GM23338 (cell line): ENCODE data around the gene LMNA. TPM values are rescaled to one million over a fixed set of nuclear protein-coding genes. Genes with fewer than 3 reads are reported as not detected.

Source experiments
- ATAC-seq: fragments of 200-7000 bp; cut with Tn5 transposase; 3 replicates; pipeline ENCODE4 v1.9.1; 2020
- DNase-seq: peaks from one replicate; pipeline ENCODE4 v3.0.0-alpha.2; 2015; ENCODE audit warnings: low spot score
- H2AFZ ChIP-seq: fragments of 200-600 bp; sonication (generic); 2 replicates; pipeline ENCODE4 v1.8.0; 2016; ENCODE audit warnings: antibody characterized with exemption, mild to moderate bottlenecking, moderate library complexity
- H3F3A ChIP-seq: fragments of 200-600 bp; sonication (generic); replicated peaks from 2 replicates; pipeline ENCODE4 v1.8.0; 2017; ENCODE audit warnings: antibody characterized with exemption, mixed run types, low read depth
- H3K27ac ChIP-seq: fragments of 200-600 bp; sonication (generic); 2 replicates; pipeline ENCODE4 v1.6.1; 2016; ENCODE audit warnings: low read depth
- H3K27me3 ChIP-seq: fragments of 200-600 bp; sonication (generic); 2 replicates; pipeline ENCODE4 v1.8.0; 2016; ENCODE audit warnings: mild to moderate bottlenecking, mixed run types, moderate library complexity; ENCODE audit not compliant: insufficient read depth
- H3K36me3 ChIP-seq: fragments of 200-600 bp; sonication (generic); 2 replicates; pipeline ENCODE4 v1.8.0; 2016; ENCODE audit warnings: mild to moderate bottlenecking; ENCODE audit not compliant: insufficient read depth
- H3K4me1 ChIP-seq: fragments of 200-600 bp; sonication (generic); 2 replicates; pipeline ENCODE4 v1.8.0; 2016; ENCODE audit warnings: mild to moderate bottlenecking, moderate library complexity; ENCODE audit not compliant: insufficient read depth
- H3K4me2 ChIP-seq: fragments of 200-600 bp; sonication (generic); 2 replicates; pipeline ENCODE4 v1.7.1; 2017; ENCODE audit warnings: mixed run types
- H3K4me3 ChIP-seq: fragments of 200-600 bp; sonication (generic); 2 replicates; pipeline ENCODE4 v1.6.1; 2016; ENCODE audit warnings: mixed run types
- H3K79me2 ChIP-seq: fragments of 200-600 bp; sonication (generic); replicated peaks from 2 replicates; pipeline ENCODE4 v1.8.0; 2017; ENCODE audit warnings: mild to moderate bottlenecking; ENCODE audit not compliant: insufficient read depth
- H3K9me2 ChIP-seq: fragments of 200-600 bp; sonication (generic); 2 replicates; pipeline ENCODE4 v1.8.0; 2017; ENCODE audit not compliant: insufficient read depth
- H4K20me1 ChIP-seq: fragments of 200-600 bp; sonication (generic); replicated peaks from 2 replicates; pipeline ENCODE4 v1.8.0; 2017; ENCODE audit warnings: mild to moderate bottlenecking; ENCODE audit not compliant: insufficient read depth
- H3K27ac Mint-ChIP-seq: 2 replicates; pipeline ENCODE4 v1.8.0; 2020; ENCODE audit warnings: inconsistent platforms, mild to moderate bottlenecking, moderate library complexity, mixed read lengths
- H3K27me3 Mint-ChIP-seq: 3 replicates; pipeline ENCODE4 v1.8.0; 2022; ENCODE audit warnings: low read depth, mild to moderate bottlenecking, moderate library complexity, mixed read lengths, inconsistent platforms; ENCODE audit not compliant: insufficient read depth, poor library complexity
- H3K36me3 Mint-ChIP-seq: 3 replicates; pipeline ENCODE4 v1.8.0; 2021; ENCODE audit warnings: low read depth, mild to moderate bottlenecking, inconsistent platforms, moderate library complexity, mixed read lengths
- H3K4me1 Mint-ChIP-seq: 3 replicates; pipeline ENCODE4 v1.8.0; 2020; ENCODE audit warnings: mild to moderate bottlenecking, inconsistent platforms, mixed read lengths
- H3K4me3 Mint-ChIP-seq: 3 replicates; pipeline ENCODE4 v1.8.0; 2021; ENCODE audit warnings: moderate library complexity, mild to moderate bottlenecking, inconsistent platforms, mixed read lengths
- H3K9me3 Mint-ChIP-seq: 3 replicates; pipeline ENCODE4 v1.8.0; 2020; ENCODE audit warnings: moderate library complexity, mild to moderate bottlenecking, inconsistent platforms, mixed read lengths
- EZH2 ChIP-seq: fragments of 200-600 bp; sonication (generic); IDR thresholded peaks from one replicate; pipeline ENCODE4 v1.8.0; 2017; ENCODE audit warnings: antibody characterized with exemption, mild to moderate bottlenecking, low read depth; ENCODE audit not compliant: unreplicated experiment
- EZH2phosphoT487 ChIP-seq: fragments of 200-600 bp; sonication (generic); IDR thresholded peaks from one replicate; pipeline ENCODE4 v1.8.1; 2018; ENCODE audit warnings: antibody characterized with exemption; ENCODE audit not compliant: unreplicated experiment
- JUNB ChIP-seq: IDR thresholded peaks from one replicate; pipeline ENCODE4 v1.6.1; 2016; ENCODE audit warnings: antibody characterized with exemption; ENCODE audit not compliant: unreplicated experiment
- NANOG ChIP-seq: IDR thresholded peaks from 2 replicates; pipeline ENCODE4 v1.6.1; 2016; ENCODE audit warnings: antibody characterized with exemption, borderline replicate concordance
- POLR2AphosphoS5 ChIP-seq: IDR thresholded peaks from 2 replicates; pipeline ENCODE4 v1.6.1; 2016; ENCODE audit warnings: antibody characterized with exemption, low read depth
- STAT1 ChIP-seq: IDR thresholded peaks from one replicate; pipeline ENCODE4 v1.6.1; 2016; ENCODE audit warnings: antibody characterized with exemption; ENCODE audit not compliant: unreplicated experiment
- ZNF114 ChIP-seq: fragments of 250-450 bp; sonication (Bioruptor Pico); IDR thresholded peaks from 2 replicates; pipeline ENCODE4 v1.5.0; 2020; ENCODE audit warnings: mild to moderate bottlenecking, moderate library complexity
- ZNF331 ChIP-seq: fragments of 250-450 bp; sonication (Bioruptor Pico); IDR thresholded peaks from 2 replicates; pipeline ENCODE4 v1.5.0; 2020; ENCODE audit warnings: low read depth, mild to moderate bottlenecking, moderate library complexity
- polyA plus RNA-seq: library from polyadenylated mRNA; unstranded; fragments of >200 nt; fragmentation: Nextera tagmentation; extraction: Ambion mirVana; gene quantifications from 2 replicates; pipeline ENCODE4 v1.2.1, GENCODE V29; 2016
- total RNA-seq: library from RNA; depleted of rRNA; stranded (reverse); fragments of >200 nt; shearing (Covaris generic); gene quantifications from 2 replicates; pipeline ENCODE4 v1.2.3, GENCODE V29; 2014
- TF ChIP-seq, protein P1 (sequence below), 2 experiments: fragments of 200-600 bp in 1 of 2; sonication (generic) in 1 of 2; conservative IDR thresholded peaks; 2 replicates each; pipeline versions ENCODE4 v1.5.1 to v1.6.1; 2016 to 2017; ENCODE audit warnings: antibody characterized with exemption in 2 of 2, low read depth in 2 of 2, mild to moderate bottlenecking in 2 of 2, moderate library complexity in 1 of 2
- TF ChIP-seq, protein P2 (sequence below): IDR thresholded peaks from one replicate; pipeline ENCODE4 v1.6.1; 2018; ENCODE audit warnings: antibody characterized with exemption; ENCODE audit not compliant: unreplicated experiment
- TF ChIP-seq, protein P3 (sequence below): IDR thresholded peaks from 2 replicates; pipeline ENCODE4 v1.6.1; 2016; ENCODE audit warnings: antibody characterized with exemption
- TF ChIP-seq, protein P4 (sequence below): fragments of 250-450 bp; sonication (Bioruptor Pico); IDR thresholded peaks from 2 replicates; pipeline ENCODE4 v1.5.0; 2020; ENCODE audit warnings: mild to moderate bottlenecking, moderate library complexity

The LMNA gene
- total and polyA plus RNA-seq, 2 experiments from 2014 or later, result 35.5 to 56.3 TPM

DNA sequence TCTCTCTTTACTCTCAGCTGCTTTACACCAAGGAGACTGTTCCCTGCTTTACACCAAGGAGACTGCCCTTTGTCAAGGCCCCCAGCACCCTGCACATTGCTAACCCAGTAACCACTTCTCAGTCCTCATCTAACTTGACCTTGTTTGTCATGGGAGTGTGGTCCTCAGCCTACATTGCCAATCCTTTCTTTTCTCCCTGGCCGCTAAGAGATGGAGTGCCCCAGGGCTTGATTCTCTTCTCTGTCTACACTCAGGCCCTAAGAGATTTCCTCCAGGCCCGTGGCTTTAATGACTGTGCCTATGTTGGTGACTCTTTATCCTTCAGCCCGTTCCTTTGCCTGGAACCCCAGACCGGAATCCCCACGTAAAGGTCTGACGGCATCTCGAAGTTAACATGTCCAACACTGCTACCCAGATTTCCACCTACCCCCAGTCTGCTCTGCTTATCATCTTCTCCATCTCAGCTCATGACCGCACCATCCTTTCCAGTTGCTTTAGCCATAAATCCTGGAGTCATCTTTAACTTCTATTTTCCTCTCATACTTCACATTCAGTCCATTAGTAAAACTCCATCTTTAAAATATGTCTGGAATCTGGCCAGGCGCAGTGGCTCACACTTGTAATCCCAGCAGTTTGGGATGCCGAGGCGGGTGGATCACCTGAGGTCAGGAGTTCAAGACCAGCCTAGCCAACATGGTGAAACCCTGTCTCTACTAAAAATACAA lies 29.4 kb downstream of the LMNA start:
- H3K4me1 Mint-ChIP-seq, result peaks cover 41% of the 10 kb centered on the region
- no peaks in the 10 kb centered on the region for H4K20me1 ChIP-seq
- peaks cover 5% of the 10 kb centered on the region; the same call in 1 of the 2 replicates for H3F3A ChIP-seq
- peaks cover 16% of the 10 kb centered on the region for H3K27me3 Mint-ChIP-seq
- H3K4me3 Mint-ChIP-seq, result no peak overlapping the region
- H3K27ac ChIP-seq, result no peak overlapping the region
- no peaks in the 10 kb centered on the region for H3K36me3 Mint-ChIP-seq
- H3K4me3 ChIP-seq, result no peak overlapping the region
- H3K4me1 ChIP-seq, result peaks cover 39% of the 10 kb centered on the region
- no peaks in the 10 kb centered on the region for H3K79me2 ChIP-seq
- ATAC-seq (no peak), DNase-seq (no peak)
- no peak overlapping the region for H3K4me2 ChIP-seq
- no peaks in the 10 kb centered on the region for H3K36me3 ChIP-seq
- no peaks in the 10 kb centered on the region for H3K9me2 ChIP-seq
- H2AFZ ChIP-seq, result no peak overlapping the region
- no peaks in the 10 kb centered on the region for H3K9me3 Mint-ChIP-seq
- H3K27me3 ChIP-seq, result no peaks in the 10 kb centered on the region
- TF ChIP-seq STAT1, result no peak
- TF ChIP-seq EZH2, result no peak
- TF ChIP-seq, protein P1, sequence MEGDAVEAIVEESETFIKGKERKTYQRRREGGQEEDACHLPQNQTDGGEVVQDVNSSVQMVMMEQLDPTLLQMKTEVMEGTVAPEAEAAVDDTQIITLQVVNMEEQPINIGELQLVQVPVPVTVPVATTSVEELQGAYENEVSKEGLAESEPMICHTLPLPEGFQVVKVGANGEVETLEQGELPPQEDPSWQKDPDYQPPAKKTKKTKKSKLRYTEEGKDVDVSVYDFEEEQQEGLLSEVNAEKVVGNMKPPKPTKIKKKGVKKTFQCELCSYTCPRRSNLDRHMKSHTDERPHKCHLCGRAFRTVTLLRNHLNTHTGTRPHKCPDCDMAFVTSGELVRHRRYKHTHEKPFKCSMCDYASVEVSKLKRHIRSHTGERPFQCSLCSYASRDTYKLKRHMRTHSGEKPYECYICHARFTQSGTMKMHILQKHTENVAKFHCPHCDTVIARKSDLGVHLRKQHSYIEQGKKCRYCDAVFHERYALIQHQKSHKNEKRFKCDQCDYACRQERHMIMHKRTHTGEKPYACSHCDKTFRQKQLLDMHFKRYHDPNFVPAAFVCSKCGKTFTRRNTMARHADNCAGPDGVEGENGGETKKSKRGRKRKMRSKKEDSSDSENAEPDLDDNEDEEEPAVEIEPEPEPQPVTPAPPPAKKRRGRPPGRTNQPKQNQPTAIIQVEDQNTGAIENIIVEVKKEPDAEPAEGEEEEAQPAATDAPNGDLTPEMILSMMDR (conservative IDR thresholded peaks at IDR 0.05; ENCODE audit: low read depth in 2 of 2), result no peak
- TF ChIP-seq, protein P2, sequence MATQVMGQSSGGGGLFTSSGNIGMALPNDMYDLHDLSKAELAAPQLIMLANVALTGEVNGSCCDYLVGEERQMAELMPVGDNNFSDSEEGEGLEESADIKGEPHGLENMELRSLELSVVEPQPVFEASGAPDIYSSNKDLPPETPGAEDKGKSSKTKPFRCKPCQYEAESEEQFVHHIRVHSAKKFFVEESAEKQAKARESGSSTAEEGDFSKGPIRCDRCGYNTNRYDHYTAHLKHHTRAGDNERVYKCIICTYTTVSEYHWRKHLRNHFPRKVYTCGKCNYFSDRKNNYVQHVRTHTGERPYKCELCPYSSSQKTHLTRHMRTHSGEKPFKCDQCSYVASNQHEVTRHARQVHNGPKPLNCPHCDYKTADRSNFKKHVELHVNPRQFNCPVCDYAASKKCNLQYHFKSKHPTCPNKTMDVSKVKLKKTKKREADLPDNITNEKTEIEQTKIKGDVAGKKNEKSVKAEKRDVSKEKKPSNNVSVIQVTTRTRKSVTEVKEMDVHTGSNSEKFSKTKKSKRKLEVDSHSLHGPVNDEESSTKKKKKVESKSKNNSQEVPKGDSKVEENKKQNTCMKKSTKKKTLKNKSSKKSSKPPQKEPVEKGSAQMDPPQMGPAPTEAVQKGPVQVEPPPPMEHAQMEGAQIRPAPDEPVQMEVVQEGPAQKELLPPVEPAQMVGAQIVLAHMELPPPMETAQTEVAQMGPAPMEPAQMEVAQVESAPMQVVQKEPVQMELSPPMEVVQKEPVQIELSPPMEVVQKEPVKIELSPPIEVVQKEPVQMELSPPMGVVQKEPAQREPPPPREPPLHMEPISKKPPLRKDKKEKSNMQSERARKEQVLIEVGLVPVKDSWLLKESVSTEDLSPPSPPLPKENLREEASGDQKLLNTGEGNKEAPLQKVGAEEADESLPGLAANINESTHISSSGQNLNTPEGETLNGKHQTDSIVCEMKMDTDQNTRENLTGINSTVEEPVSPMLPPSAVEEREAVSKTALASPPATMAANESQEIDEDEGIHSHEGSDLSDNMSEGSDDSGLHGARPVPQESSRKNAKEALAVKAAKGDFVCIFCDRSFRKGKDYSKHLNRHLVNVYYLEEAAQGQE, result no peak
- TF ChIP-seq, protein P3, sequence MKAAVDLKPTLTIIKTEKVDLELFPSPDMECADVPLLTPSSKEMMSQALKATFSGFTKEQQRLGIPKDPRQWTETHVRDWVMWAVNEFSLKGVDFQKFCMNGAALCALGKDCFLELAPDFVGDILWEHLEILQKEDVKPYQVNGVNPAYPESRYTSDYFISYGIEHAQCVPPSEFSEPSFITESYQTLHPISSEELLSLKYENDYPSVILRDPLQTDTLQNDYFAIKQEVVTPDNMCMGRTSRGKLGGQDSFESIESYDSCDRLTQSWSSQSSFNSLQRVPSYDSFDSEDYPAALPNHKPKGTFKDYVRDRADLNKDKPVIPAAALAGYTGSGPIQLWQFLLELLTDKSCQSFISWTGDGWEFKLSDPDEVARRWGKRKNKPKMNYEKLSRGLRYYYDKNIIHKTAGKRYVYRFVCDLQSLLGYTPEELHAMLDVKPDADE, result no peak
- TF ChIP-seq, protein P4, sequence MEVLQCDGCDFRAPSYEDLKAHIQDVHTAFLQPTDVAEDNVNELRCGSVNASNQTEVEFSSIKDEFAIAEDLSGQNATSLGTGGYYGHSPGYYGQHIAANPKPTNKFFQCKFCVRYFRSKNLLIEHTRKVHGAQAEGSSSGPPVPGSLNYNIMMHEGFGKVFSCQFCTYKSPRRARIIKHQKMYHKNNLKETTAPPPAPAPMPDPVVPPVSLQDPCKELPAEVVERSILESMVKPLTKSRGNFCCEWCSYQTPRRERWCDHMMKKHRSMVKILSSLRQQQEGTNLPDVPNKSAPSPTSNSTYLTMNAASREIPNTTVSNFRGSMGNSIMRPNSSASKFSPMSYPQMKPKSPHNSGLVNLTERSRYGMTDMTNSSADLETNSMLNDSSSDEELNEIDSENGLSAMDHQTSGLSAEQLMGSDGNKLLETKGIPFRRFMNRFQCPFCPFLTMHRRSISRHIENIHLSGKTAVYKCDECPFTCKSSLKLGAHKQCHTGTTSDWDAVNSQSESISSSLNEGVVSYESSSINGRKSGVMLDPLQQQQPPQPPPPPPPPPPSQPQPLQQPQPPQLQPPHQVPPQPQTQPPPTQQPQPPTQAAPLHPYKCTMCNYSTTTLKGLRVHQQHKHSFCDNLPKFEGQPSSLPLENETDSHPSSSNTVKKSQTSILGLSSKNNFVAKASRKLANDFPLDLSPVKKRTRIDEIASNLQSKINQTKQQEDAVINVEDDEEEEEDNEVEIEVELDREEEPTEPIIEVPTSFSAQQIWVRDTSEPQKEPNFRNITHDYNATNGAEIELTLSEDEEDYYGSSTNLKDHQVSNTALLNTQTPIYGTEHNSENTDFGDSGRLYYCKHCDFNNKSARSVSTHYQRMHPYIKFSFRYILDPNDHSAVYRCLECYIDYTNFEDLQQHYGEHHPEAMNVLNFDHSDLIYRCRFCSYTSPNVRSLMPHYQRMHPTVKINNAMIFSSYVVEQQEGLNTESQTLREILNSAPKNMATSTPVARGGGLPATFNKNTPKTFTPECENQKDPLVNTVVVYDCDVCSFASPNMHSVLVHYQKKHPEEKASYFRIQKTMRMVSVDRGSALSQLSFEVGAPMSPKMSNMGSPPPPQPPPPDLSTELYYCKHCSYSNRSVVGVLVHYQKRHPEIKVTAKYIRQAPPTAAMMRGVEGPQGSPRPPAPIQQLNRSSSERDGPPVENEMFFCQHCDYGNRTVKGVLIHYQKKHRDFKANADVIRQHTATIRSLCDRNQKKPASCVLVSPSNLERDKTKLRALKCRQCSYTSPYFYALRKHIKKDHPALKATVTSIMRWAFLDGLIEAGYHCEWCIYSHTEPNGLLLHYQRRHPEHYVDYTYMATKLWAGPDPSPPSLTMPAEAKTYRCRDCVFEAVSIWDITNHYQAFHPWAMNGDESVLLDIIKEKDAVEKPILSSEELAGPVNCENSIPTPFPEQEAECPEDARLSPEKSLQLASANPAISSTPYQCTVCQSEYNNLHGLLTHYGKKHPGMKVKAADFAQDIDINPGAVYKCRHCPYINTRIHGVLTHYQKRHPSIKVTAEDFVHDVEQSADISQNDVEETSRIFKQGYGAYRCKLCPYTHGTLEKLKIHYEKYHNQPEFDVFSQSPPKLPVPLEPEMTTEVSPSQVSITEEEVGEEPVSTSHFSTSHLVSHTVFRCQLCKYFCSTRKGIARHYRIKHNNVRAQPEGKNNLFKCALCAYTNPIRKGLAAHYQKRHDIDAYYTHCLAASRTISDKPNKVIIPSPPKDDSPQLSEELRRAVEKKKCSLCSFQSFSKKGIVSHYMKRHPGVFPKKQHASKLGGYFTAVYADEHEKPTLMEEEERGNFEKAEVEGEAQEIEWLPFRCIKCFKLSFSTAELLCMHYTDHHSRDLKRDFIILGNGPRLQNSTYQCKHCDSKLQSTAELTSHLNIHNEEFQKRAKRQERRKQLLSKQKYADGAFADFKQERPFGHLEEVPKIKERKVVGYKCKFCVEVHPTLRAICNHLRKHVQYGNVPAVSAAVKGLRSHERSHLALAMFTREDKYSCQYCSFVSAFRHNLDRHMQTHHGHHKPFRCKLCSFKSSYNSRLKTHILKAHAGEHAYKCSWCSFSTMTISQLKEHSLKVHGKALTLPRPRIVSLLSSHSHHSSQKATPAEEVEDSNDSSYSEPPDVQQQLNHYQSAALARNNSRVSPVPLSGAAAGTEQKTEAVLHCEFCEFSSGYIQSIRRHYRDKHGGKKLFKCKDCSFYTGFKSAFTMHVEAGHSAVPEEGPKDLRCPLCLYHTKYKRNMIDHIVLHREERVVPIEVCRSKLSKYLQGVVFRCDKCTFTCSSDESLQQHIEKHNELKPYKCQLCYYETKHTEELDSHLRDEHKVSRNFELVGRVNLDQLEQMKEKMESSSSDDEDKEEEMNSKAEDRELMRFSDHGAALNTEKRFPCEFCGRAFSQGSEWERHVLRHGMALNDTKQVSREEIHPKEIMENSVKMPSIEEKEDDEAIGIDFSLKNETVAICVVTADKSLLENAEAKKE (CRISPR knock-in tag), result no peak
- no peak for TF ChIP-seq EZH2phosphoT487
- TF ChIP-seq ZNF331 (CRISPR knock-in tag), result no peak
- no peak for TF ChIP-seq NANOG
- no peak for TF ChIP-seq ZNF114
- TF ChIP-seq JUNB, result no peak
- TF ChIP-seq POLR2AphosphoS5, result no peak
- H3K27ac Mint-ChIP-seq, result no peak overlapping the region
